ENCODE results near the gene SCGB1C1.

- TF ChIP-seq CTCF (IDR thresholded peaks at IDR 0.05) (no peak), POLR2A (IDR thresholded peaks at IDR 0.05) (no peak), POLR2AphosphoS5 (IDR thresholded peaks at IDR 0.05) (no peak), EP300 (IDR thresholded peaks at IDR 0.05) (no peak)
Observed at GRCh38 chr11:199782-200181, 6.9 kb downstream of the SCGB1C1 start.
